Activated naive CD4-positive, alpha-beta T cell treated with Interleukin-2 at 50 U/mL for 16 hours (primary cell): Measurements from ENCODE around the gene EFNA1.
"Not testable (repeated sequence)": the region's sequence is repeated elsewhere in the genome, so short reads cannot be mapped to it uniquely, and the experiment has no call there.

Source experiments
- DNase-seq: peaks from one replicate; pipeline ENCODE4 v3.0.0-alpha.2; 2020

EFNA1 gene

GRCh38 chr1:155125511-155125945, 2.1 kb upstream of the EFNA1 start:
- no peak for DNase-seq

- no peak for DNase-seq
Measured at GRCh38 chr1:155125946-155126555, 1.6 kb upstream of the EFNA1 start.

DNA sequence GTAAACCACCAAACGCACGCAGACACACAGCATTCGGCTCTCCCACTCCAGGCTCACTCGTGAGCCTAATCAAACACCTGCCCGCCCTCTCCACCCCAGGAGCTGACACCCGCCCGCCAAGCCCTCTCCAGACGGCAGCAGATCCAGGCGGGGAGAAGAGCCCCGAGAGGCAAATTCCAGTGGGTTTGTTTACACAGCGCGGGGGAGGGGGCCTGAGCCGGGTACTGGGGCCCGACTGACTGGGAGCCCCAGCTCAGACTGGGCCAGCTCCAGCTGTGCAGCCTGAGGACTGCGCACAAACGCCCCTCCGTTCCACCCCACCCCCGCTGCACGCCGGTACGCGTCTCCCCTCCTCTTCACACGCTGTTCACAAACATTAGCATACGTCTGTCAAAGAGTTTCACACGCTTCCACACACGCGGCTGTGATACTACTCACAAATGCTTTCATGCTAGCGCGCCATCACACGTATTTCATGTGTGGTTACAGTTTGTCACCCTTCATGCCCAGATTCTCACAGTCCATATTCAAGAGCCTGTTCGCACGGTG, 1.0 kb upstream of the EFNA1 start:
- DNase-seq, result peak; percentile 40

DNA sequence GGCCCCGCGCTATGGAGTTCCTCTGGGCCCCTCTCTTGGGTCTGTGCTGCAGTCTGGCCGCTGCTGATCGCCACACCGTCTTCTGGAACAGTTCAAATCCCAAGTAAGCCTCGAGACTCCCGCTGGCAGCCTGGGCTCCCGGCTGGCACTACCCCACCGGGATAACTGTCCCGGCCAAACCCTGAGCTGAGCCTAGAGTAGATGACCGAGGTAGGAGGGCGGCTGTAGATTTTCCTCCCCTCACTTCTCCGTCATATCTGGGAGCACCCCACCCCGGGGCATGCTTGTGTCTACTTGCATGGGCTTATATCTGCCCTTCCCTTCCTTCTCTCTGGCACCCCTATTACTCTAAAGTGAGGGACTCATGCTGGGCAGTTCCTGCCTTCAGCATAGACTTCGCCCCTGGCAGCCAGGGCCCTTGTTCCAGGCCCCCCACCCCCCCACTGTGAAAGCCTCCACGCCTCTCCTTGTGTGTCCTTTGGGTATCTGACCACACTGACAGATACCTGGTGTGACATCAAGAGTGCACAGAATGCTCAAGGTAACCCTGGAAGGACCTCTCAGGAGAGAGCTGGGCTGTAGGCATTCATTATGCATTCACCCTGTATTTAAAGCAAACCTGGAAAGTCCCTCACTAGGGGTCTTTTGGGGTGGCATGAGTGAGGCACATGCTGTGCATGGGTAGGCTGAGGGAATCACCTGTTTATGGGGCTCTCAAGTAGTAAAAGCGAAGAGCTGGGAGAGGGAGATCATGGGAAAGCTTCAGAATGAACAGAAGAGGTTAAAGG, 485 bp downstream of the EFNA1 start:
- no peak for DNase-seq

DNA sequence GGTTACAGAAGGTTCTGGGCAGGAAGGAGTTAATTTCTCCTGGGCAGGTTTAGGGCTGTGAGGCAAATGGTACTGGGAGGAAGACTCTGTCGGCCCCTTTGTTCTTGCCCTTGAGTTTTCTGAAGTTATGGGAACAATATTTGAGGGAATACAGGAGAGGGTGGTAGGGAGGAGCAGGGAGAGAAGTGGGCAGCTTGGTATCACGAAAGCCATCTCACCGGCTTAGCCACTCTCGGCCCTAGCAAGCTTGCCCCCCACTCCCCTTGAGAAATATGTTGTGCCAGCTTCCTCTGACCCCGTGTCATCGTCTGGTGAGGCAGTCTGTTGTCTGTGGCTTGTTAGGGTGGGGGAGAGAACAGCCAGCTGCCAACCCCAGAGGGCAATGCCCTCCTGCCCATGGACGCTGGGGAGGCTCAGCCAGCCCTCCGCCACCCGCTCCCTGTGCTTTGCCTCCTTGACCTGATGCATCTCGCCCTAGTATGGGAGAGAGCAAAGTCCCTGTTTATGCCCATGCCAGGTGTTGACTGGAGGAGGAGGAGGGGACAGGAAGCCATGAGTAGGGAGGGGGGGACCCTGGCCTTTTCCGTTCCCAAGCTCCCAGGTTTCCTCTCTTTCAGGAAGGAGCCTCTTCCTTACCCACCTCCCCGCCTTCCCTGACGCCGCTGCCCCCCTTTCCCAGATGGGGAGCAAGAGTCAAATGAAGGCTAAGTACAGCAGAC, 1.2 kb downstream of the EFNA1 start:
- no peak for DNase-seq

- DNase-seq, result no peak
Measured at GRCh38 chr1:155130272-155131006, 2.8 kb downstream of the EFNA1 start.

DNA sequence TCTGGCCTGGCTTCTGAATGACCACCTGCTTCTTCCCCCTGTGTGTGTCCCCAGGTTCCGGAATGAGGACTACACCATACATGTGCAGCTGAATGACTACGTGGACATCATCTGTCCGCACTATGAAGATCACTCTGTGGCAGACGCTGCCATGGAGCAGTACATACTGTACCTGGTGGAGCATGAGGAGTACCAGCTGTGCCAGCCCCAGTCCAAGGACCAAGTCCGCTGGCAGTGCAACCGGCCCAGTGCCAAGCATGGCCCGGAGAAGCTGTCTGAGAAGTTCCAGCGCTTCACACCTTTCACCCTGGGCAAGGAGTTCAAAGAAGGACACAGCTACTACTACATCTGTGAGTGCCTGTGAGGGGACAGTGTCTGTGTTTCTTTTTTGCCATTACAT, 3.6 kb downstream of the EFNA1 start:
- no peak for DNase-seq

DNA sequence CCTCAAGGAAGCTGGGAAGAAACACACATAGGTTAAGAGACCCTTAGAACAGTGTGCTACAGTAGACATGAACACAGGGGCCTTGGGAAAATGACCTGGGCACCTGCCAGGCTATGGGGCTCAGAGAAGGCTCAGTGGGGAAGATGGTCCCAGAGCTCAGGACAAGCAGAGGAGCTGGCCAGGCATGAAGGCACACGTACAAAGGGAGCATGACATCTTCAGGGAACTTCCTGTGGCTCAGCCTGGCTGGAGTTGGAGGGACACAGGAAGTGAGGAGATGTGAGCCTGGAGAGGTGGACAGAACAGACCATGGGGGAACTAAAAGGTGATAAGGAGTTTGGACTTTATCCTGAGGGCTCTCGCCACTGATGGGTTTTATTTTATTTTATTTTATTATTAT, 4.2 kb downstream of the EFNA1 start:
- DNase-seq, result no peak

- DNase-seq, result no peak
Measured at GRCh38 chr1:155133799-155134281, 6.2 kb downstream of the EFNA1 start.

DNA sequence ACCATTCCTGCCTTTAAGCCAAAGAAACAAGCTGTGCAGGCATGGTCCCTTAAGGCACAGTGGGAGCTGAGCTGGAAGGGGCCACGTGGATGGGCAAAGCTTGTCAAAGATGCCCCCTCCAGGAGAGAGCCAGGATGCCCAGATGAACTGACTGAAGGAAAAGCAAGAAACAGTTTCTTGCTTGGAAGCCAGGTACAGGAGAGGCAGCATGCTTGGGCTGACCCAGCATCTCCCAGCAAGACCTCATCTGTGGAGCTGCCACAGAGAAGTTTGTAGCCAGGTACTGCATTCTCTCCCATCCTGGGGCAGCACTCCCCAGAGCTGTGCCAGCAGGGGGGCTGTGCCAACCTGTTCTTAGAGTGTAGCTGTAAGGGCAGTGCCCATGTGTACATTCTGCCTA, 6.6 kb downstream of the EFNA1 start:
- DNase-seq, result no peak

GRCh38 chr1:155134880-155135414, 7.3 kb downstream of the EFNA1 start:
- peak; percentile 82 for DNase-seq

DNA sequence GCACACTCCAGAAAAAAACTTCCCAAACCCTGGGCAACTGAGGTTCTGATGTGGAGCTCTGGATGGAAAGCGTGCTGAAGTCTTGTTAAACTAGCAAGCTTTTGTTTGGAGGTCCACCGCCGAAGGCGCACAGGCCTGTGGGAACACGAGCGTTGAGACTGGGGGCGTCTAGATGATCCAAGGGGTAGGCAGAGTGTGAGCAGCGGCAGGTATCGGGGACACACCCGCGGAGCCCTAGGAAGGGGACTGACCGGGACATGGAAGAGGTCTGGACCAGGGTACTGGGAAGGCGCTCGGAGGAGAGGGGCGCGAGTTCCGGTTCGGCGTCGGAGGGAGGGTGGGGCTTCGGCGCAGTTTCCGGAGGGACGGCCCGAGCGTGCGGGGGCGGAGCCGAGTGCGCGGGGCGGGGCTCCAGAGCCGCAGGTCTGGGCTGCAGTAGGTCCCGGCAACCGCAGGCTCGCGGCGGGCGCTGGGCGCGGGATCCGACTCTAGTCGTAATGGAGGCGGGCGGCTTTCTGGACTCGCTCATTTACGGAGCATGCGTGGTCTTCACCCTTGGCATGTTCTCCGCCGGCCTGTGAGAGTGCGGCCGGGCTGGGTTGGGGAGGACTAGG, 7.8 kb downstream of the EFNA1 start, which contains the start of gene SLC50A1:
TSS of gene SLC50A1 (plus strand) at position 438 of the 614 bp plus-strand sequence. CDS start at position 498, 60 bp downstream.
- peak; percentile 92 for DNase-seq

- DNase-seq, result peak; percentile 8
Measured at GRCh38 chr1:155136748-155137147, 9.1 kb downstream of the EFNA1 start.

GRCh38 chr1:155137154-155137949, 9.7 kb downstream of the EFNA1 start:
- no peak for DNase-seq

DNA sequence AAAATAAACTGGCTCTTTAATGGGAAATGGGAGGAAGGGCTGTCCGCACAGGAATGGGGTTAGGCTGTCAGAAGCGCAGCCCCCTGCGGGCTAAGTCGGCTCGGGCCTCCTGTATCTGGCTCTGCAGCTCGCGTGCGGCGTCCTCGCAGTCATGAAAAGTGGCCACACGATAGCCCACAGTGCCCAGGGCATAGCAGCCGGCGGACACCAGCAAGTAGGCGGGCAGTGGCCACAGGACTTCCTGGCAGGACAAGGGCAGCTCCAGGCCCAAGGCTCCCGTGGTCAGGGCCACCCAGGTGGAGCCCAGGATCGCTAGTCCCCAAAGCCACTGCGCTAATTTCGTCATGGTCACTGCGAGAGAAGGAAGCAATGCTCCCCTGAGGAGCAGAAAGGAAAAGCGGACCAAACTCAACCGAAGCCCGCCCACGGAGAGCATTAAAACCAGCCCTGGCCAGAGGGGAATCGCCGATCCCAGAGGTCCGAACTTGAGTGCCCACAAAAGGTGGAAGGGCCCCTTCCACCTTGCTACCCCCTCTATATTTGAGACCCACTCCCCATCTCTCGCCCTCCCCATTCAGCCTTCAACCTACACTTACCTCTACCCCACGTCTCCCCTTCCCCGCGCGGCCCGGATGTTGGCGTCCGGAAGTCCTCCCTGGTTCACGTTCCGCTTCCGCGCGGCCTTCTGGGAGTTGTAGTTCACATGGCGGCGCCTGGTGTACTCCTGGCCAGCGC, 12.4 kb downstream of the EFNA1 start, which contains the start of gene DPM3:
TSS of gene DPM3 (minus strand) at position 637 of the 735 bp plus-strand sequence. CDS start at position 346, 291 bp downstream.
- DNase-seq, result peak; percentile 91

DNA sequence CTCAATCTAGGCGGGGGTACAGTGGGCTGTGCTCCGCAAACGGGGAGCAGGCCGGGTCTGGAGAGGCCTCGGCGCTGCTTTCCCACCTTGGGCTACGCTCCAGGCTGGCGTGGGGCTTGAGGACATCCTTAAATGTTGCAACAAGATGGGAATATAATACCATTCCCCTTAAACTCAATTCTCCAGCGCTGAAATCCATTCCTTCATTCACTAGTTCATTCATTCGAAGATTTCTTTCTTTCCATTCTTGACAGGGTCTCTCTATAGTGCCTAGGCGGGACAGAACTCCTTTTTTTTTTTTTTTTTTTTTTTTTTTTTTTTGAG, 12.9 kb downstream of the EFNA1 start:
- DNase-seq, result no peak

DNA sequence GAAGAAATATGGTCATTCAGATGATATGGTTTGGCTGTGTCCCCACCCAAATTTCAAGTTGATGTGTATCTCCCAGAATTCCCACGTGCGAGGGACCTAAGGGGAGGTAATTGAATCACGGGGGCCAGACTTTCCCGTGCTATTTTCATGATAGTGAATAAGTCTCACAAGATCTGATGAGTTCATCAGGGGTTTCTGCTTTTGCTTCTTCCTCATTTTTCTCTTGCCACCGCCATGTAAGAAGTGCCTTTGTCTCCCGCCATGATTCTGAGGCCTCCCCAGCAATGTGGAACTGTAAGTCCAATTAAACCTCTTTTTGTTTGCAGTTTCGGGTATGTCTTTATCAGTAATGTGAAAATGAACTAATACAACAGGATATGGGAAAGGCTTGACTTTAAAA, 14.1 kb downstream of the EFNA1 start:
- DNase-seq, result no peak

DNA sequence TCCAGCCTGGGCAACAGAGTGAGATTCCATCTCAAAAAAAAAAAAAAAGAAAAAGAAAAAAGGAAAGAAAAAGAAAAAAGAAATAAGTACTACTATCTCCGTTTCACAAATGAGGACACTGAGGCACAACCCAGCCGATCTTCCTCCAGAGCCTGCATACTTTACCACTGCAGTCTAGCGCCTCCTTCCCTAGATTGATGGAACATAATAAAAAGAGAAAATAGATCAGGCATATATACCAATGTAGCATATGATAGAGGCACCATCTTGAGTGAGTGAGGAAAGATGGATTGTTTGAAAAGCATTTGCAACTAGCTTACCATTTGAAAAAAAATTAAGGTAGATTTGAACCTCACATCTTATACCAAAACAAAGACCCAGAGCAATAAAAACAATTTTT, 17.8 kb downstream of the EFNA1 start:
- no peak for DNase-seq

DNA sequence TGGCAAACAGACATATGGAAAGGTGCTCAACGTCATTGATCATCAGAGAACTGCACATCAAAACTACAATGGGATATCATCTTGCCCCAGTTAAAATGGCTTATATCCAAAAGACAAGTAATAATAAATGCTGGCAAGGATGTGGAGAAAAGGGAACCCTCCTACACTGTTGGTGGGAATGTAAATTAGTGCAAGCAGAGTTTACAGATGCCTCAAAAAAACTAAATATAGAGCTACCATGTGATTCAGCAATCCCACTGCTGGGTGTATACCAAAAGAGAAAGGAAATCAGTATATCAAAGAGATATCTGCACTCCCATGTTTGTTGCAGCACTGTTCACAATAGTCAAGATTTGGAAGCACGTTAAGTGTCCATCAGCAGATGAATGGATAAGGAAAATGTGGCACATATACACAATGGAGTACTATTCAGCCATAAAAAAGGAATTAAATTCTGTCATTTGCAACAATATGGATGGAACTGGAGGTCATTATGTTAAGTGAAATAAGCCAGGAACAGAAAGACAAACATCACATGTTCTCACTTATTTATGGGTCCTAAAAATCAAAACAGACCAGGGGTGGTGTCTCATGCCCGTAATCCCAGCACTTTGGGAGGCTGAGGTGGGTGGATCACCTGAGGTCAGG, 28.4 kb downstream of the EFNA1 start:
- not testable (repeated sequence) for DNase-seq

GRCh38 chr1:155158991-155159390, 31.3 kb downstream of the EFNA1 start:
- no peak for DNase-seq
